ENCODE data around the gene MICAL1. TPM values are rescaled to one million over a fixed set of nuclear protein-coding genes. Genes with fewer than 3 reads are reported as not detected.

The MICAL1 gene
- total RNA-seq, 1 experiment from 2014 or later: 92.9 TPM

GRCh38 chr6:109486068-109486467 is 30.5 kb upstream of the MICAL1 start:
- TF ChIP-seq CTCF (conservative IDR thresholded peaks at IDR 0.05): no peak
- no peak overlapping the region for H4K91ac ChIP-seq (ENCODE audit: insufficient read length, low read depth, low read length)
- peaks cover 2% of the 10 kb centered on the region for H3K79me1 ChIP-seq (ENCODE audit: insufficient read depth, low read depth, low read length, poor library complexity, severe bottlenecking)
- H3K9ac ChIP-seq (ENCODE audit: extremely low read depth, insufficient read length, low read length): no peak overlapping the region
- H4K5ac ChIP-seq (ENCODE audit: insufficient read length, low read depth, low read length): no peak overlapping the region
- no peak overlapping the region for H2AK5ac ChIP-seq (ENCODE audit: insufficient read length, low read length)
- H3K23ac ChIP-seq (ENCODE audit: insufficient read length, low read depth, low read length): no peak overlapping the region
- no peak overlapping the region for H3K18ac ChIP-seq (ENCODE audit: insufficient read length, low read depth, low read length)
- no CpG with 5 or more reads among the region's 1 CpG for WGBS (ENCODE audit: extremely low coverage, insufficient read length, low lambda C conversion rate)
- no peak overlapping the region for H2BK15ac ChIP-seq (ENCODE audit: low read depth, low read length)
- no peak overlapping the region for H3K4ac ChIP-seq (ENCODE audit: low read depth, low read length)
- Mint-ChIP-seq H3K27me3 (ENCODE audit: low read depth) (peaks cover 3% of the 10 kb centered on the region; the same call in 1 of the 2 replicates), H3K4me3 (no peak overlapping the region), H3K36me3 (ENCODE audit: insufficient read depth in 1 of 3, low read depth in 3 of 3) (peaks cover 8 to 15% (median 12%) of the 10 kb centered on the region in 3 experiments), H3K27ac (no peak overlapping the region), H3K4me1 (peaks cover 36 to 37% of the 10 kb centered on the region in 2 experiments), H3K9me3 (no peaks in the 10 kb centered on the region)
- H4K20me1 ChIP-seq (ENCODE audit: control insufficient read depth, insufficient read depth, insufficient read length): no peaks in the 10 kb centered on the region
- H3K4me1 ChIP-seq (ENCODE audit: insufficient read depth, low read length): peaks cover 4% of the 10 kb centered on the region; the same call in 1 of the 2 replicates
- peaks cover 4% of the 10 kb centered on the region for H3K23me2 ChIP-seq (ENCODE audit: insufficient read length, low read depth, low read length, poor library complexity, severe bottlenecking)
- DNase-seq: no peak
- no peak overlapping the region for H2BK120ac ChIP-seq (ENCODE audit: low read depth, low read length, poor library complexity, severe bottlenecking)
- no peak overlapping the region for H3K4me2 ChIP-seq (ENCODE audit: insufficient read depth, insufficient read length, low read length)
- no peak overlapping the region for H3K27ac ChIP-seq (ENCODE audit: insufficient read length, low read depth, low read length)
- peaks cover 11% of the 10 kb centered on the region; the same call in 1 of the 2 replicates for H3K79me2 ChIP-seq (ENCODE audit: insufficient read depth, low read length)
- no peak overlapping the region for H2BK5ac ChIP-seq (ENCODE audit: insufficient read length, low read length)
- no peaks in the 10 kb centered on the region for H3K27me3 ChIP-seq (ENCODE audit: insufficient read depth, low read length)
- H3K14ac ChIP-seq (ENCODE audit: insufficient read depth, low read length): no peak overlapping the region
- no peak overlapping the region for H3T11ph ChIP-seq (ENCODE audit: low read length)
- no peak overlapping the region for H2AFZ ChIP-seq (ENCODE audit: low read length)
- no peak overlapping the region for H3K56ac ChIP-seq (ENCODE audit: insufficient read length, low read depth, low read length)
- H2BK12ac ChIP-seq (ENCODE audit: insufficient read length, low read depth, low read length): no peak overlapping the region
- H3K9me3 ChIP-seq (ENCODE audit: control insufficient read depth, low read depth, low read length): no peaks in the 10 kb centered on the region
- H4K8ac ChIP-seq (replicated peaks; ENCODE audit: insufficient read length, low read depth, low read length): no peak overlapping the region
- H2BK20ac ChIP-seq (ENCODE audit: low read depth, low read length, poor library complexity, severe bottlenecking): no peak overlapping the region

Data from H9 (cell line).